ENCODE measurements around the gene CCNYL1. TPM values are rescaled to one million over a fixed set of nuclear protein-coding genes. Genes with fewer than 3 reads are reported as not detected.

CCNYL1 gene
- total RNA-seq, 2 experiments from 2014 or later = 8.7 to 11.1 TPM

DNA sequence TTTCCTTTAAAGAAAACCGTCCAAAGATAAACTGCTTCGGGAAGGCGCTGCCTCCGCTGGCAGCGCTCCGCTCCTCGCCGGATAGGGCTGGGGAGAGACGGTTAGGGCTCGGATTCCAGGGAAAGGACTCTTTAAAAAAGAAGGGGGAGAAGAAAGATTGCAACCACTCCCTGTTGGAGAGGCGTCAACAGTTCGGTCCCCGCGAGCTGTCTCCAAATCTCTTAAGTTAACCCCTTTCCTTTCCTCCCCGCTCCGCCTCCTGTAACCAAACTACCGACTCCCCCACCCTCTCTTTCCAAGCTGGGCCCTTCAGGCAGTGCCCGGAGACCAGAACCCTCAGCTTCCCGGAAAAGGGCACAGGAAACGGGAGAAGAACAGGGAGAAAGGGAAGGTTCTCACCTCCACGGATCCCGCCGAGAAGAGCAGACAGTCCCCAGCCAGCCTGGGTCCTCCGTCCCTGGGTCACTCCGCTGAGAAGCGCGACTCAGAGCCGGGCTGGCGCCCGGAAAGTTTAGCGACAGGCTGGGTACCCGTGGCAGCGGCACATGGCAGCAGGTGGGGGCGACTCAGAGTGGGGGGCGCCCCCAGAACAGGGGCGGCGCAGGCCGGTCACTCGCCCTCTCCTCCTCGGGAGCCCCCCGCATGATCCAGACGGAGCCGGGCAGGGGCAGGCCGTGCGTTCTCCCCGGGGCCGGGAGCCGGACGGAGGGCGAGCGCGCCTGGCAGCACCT, 57.6 kb downstream of the CCNYL1 start:
- ATAC-seq (ENCODE audit: poor library complexity) = peak; percentile 10

DNA sequence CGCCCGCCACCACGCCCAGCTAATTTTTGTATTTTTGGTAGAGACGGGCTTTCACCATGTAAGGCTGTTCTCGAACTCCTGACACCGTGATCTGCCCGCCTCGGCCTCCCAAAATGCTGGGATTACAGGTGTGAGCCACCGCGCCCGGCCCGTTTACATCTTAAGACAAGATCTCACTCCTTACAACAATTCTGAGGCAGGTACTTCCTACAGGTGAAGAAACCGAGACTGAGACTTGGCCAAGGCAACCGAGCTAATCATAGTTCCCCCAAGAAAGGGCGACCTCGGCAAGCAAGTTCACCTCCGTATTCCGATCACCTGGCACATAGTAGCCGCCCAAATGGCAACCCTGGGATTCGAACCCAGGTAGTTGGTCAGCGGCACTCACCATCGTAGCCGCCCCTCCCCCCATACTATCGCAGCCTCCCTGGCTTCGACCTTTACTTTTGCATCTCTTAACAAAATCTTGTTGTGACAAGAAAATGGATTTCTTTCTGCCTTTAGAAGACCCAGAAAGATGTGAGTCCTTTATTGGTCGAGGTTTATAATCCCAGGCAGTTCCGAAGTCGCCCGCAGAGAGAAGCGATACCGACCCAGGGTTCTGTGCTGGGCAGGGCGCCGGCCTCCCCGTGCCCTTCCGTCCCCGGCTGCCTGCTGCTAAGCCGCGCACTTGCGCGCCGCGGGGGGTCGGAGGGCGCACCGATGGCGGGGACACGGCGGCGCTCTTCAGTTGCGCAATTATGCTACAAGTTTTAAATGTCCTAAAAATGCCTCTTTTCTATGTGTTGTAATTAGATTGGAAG, 59.4 kb downstream of the CCNYL1 start:
- Histone ChIP-seq H3K4me3 (ENCODE audit: low read length) (peak overlapping the region; percentile 73), H3K9me3 (ENCODE audit: control insufficient read depth in 1 of 2, insufficient read depth in 1 of 2, low read length in 2 of 2) (peaks cover 0 to 11% of the 10 kb centered on the region in 2 experiments), H3K4me1 (ENCODE audit: insufficient read depth, low read length) (peaks cover 40% of the 10 kb centered on the region), H3K27me3 (ENCODE audit: control insufficient read depth in 1 of 2, insufficient read depth in 2 of 2, low read length in 2 of 2) (peaks cover 15 to 20% of the 10 kb centered on the region in 2 experiments), H3K36me3 (ENCODE audit: insufficient read depth, low read length) (no peaks in the 10 kb centered on the region), H3K27ac (ENCODE audit: low read depth in 1 of 2, low read length in 2 of 2) (no peak overlapping the region)
- Mint-ChIP-seq H3K9me3 (no peaks in the 10 kb centered on the region), H3K4me3 (peak overlapping the region; percentile 97), H3K27ac (no peak overlapping the region), H3K36me3 (ENCODE audit: low read depth) (peaks cover 10% of the 10 kb centered on the region), H3K27me3 (peaks cover 40% of the 10 kb centered on the region), H3K4me1 (ENCODE audit: low read depth) (peaks cover 34% of the 10 kb centered on the region)
- TF ChIP-seq, protein P1, sequence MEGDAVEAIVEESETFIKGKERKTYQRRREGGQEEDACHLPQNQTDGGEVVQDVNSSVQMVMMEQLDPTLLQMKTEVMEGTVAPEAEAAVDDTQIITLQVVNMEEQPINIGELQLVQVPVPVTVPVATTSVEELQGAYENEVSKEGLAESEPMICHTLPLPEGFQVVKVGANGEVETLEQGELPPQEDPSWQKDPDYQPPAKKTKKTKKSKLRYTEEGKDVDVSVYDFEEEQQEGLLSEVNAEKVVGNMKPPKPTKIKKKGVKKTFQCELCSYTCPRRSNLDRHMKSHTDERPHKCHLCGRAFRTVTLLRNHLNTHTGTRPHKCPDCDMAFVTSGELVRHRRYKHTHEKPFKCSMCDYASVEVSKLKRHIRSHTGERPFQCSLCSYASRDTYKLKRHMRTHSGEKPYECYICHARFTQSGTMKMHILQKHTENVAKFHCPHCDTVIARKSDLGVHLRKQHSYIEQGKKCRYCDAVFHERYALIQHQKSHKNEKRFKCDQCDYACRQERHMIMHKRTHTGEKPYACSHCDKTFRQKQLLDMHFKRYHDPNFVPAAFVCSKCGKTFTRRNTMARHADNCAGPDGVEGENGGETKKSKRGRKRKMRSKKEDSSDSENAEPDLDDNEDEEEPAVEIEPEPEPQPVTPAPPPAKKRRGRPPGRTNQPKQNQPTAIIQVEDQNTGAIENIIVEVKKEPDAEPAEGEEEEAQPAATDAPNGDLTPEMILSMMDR (IDR thresholded peaks at IDR 0.05) = no peak
- DNase-seq (peak in 2 of 14 experiments; percentile 29), ATAC-seq (ENCODE audit: poor library complexity) (no peak)
- POLR2A ChIA-PET = interaction anchor here (0.6 to 2.2 kb wide), 3 partner anchors 59 to 155 kb away, joined by 3 to 7 read pairs (median 4); partner anchors contain the start of gene CCNYL1
- CTCF ChIA-PET = no interaction called here
- intact Hi-C loops (cut with DNase I, micrococcal nuclease) = no loop called here

More for the DNA sequence above, 57.6 kb downstream of the CCNYL1 start:
- Histone ChIP-seq H3K9me3 (ENCODE audit: control insufficient read depth in 1 of 2, insufficient read depth in 1 of 2, low read length in 2 of 2) (peaks cover 0 to 11% of the 10 kb centered on the region in 2 experiments), H3K27me3 (ENCODE audit: control insufficient read depth in 1 of 2, insufficient read depth in 2 of 2, low read length in 2 of 2) (peaks cover 15 to 29% of the 10 kb centered on the region in 2 experiments), H3K36me3 (ENCODE audit: insufficient read depth, low read length) (no peaks in the 10 kb centered on the region), H3K4me1 (ENCODE audit: insufficient read depth, low read length) (peaks cover 40% of the 10 kb centered on the region), H3K4me3 (ENCODE audit: low read length) (peak overlapping the region; percentile 73), H3K27ac (ENCODE audit: low read depth in 1 of 2, low read length in 2 of 2) (no peak overlapping the region)
- Mint-ChIP-seq H3K9me3 (no peaks in the 10 kb centered on the region), H3K27ac (no peak overlapping the region), H3K4me1 (ENCODE audit: low read depth) (peaks cover 34% of the 10 kb centered on the region), H3K36me3 (ENCODE audit: low read depth) (peaks cover 10% of the 10 kb centered on the region), H3K27me3 (peaks cover 55% of the 10 kb centered on the region), H3K4me3 (peak overlapping the region; percentile 91)
- peak in 4 of 14 experiments; percentile 6 to 41 (median 26) for DNase-seq
- POLR2A ChIA-PET = interaction anchor here (0.6 to 2.2 kb wide), 2 partner anchors 57 to 239 kb away, joined by 3 to 7 read pairs; partner anchors contain the start of genes CCNYL1 and CREB1
- CTCF ChIA-PET = no interaction called here
- TF ChIP-seq, protein P1 (IDR thresholded peaks at IDR 0.05) = no peak
- intact Hi-C loops (cut with DNase I, micrococcal nuclease) = loop anchor here in 1 of 2 experiments (5.0 kb wide), 1 partner anchor 57 kb away; the partner anchor contains the start of gene CCNYL1

DNA sequence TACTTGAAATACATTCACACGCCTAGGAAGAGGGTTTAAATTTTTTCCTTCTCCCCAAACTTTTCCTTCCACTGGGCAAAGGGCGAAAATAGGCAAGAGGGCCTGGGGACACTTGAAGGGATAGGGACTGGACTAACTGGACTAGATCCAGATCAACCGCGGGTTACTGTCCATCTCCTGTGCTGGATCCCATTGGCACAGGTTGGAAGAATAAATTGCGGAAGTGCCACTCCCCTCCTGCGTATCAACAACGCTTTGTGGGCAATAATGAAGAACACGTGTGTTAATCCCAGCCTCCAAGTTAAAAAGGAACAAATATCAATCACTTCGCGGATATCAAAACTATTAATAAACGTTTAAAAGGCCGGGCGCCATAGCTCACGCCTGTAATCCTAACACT, 60.0 kb downstream of the CCNYL1 start:
- POLR2A ChIA-PET = no interaction called here
- Histone ChIP-seq H3K4me1 (ENCODE audit: insufficient read depth, low read length) (peaks cover 40% of the 10 kb centered on the region), H3K9me3 (ENCODE audit: control insufficient read depth in 1 of 2, insufficient read depth in 1 of 2, low read length in 2 of 2) (peaks cover 0 to 11% of the 10 kb centered on the region in 2 experiments), H3K4me3 (ENCODE audit: low read length) (no peak overlapping the region), H3K27ac (ENCODE audit: low read depth in 1 of 2, low read length in 2 of 2) (no peak overlapping the region), H3K27me3 (ENCODE audit: control insufficient read depth in 1 of 2, insufficient read depth in 2 of 2, low read length in 2 of 2) (peaks cover 11 to 14% of the 10 kb centered on the region in 2 experiments), H3K36me3 (ENCODE audit: insufficient read depth, low read length) (no peaks in the 10 kb centered on the region)
- Mint-ChIP-seq H3K27ac (no peak overlapping the region), H3K27me3 (peaks cover 34% of the 10 kb centered on the region), H3K36me3 (ENCODE audit: low read depth) (peaks cover 10% of the 10 kb centered on the region), H3K9me3 (no peaks in the 10 kb centered on the region), H3K4me1 (ENCODE audit: low read depth) (peaks cover 33% of the 10 kb centered on the region), H3K4me3 (peak overlapping the region; percentile 39)
- DNase-seq (no peak), ATAC-seq (ENCODE audit: poor library complexity) (no peak)
- CTCF ChIA-PET = no interaction called here
- TF ChIP-seq, protein P1 (IDR thresholded peaks at IDR 0.05) = no peak
- intact Hi-C loops (cut with DNase I, micrococcal nuclease) = no loop called here
